ENCODE measurements around the gene RBM41. TPM values are rescaled to one million over a fixed set of nuclear protein-coding genes. Genes with fewer than 3 reads are reported as not detected.

The RBM41 gene
- total and polyA plus RNA-seq, 12 donors = 4.2 to 41.8 (median 12.3) TPM

DNA sequence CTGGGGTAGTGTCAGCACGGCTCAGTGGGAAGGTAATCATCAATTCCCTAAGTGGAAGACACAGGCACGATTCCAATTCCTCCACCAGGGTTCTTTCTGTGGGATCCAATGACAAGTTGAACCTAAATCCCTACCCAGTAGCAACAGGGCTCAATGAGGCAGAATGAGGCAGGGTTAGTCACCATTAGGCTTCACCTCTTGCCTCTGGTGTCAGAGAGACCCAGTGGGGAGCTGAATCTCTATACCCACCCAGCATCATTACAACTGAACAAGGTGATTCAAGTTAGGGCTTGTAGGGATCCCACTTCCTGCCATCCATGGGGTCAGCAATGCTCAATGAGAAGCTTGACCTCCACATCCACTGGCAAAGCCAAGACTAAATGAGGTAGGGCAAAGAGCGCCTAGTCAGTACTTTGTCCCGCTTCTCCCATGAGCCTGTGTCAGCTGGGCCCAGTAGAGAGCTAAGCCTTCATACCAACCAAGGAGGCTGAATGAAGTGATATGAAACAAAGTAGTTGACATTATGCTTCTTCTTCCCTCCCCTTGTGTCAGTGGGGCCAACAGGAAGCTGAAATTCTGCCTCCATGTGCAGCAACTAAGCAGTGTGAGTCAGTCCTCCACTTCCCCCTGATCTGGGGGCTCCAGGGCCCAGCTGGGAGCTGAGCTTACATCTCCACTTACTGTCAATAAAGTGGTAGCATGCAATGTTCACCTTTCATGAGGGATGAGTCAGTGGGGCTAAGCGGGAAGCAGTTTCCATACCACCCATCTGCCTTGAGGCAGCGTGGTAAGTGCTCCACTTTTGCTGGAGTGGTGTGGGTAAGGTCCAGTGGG is 36.4 kb upstream of the RBM41 start:
- WGBS, 4 donors = 66 to 87% (median 78%) methylated on average over 4 to 6 of the region's 6 CpGs
- H3K9me3 ChIP-seq (replicated peaks in 1 of 3) = no peaks in the 10 kb centered on the region
- H3K27ac ChIP-seq = no peak overlapping the region
- no peaks in the 10 kb centered on the region for H3K4me1 ChIP-seq (replicated peaks in 1 of 2)
- H3K27me3 ChIP-seq = peaks cover 9% of the 10 kb centered on the region
- H3K36me3 ChIP-seq (replicated peaks in 1 of 2) = no peaks in the 10 kb centered on the region
- H3K4me3 ChIP-seq = no peak overlapping the region
- intact Hi-C loops (cut with DNase I) = no loop called here
- TF ChIP-seq POLR2A (IDR thresholded peaks at IDR 0.05) = no peak
- TF ChIP-seq, protein P1, sequence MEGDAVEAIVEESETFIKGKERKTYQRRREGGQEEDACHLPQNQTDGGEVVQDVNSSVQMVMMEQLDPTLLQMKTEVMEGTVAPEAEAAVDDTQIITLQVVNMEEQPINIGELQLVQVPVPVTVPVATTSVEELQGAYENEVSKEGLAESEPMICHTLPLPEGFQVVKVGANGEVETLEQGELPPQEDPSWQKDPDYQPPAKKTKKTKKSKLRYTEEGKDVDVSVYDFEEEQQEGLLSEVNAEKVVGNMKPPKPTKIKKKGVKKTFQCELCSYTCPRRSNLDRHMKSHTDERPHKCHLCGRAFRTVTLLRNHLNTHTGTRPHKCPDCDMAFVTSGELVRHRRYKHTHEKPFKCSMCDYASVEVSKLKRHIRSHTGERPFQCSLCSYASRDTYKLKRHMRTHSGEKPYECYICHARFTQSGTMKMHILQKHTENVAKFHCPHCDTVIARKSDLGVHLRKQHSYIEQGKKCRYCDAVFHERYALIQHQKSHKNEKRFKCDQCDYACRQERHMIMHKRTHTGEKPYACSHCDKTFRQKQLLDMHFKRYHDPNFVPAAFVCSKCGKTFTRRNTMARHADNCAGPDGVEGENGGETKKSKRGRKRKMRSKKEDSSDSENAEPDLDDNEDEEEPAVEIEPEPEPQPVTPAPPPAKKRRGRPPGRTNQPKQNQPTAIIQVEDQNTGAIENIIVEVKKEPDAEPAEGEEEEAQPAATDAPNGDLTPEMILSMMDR (IDR thresholded peaks at IDR 0.05) = no peak
- no peak for DNase-seq

DNA sequence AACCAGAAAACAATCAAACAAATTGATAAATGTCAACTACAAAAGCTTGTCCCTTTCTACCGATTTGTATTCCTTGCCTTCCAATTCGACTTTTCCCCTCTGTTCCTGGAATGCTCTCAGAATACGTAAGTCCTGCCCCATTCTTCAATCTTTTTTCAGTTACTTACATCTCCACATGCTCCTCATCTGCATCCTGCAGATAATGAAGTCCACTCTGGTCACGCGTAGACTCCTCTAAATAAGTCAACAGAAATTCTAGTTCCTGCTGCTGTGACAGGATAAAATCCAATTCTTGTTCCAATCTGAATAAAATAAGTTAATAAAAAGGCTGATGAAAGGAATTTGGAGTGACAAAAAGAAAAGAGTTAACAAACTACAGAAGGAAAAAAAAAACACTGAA is 34.4 kb upstream of the RBM41 start:
- H3K36me3 ChIP-seq (replicated peaks in 1 of 2) = no peaks in the 10 kb centered on the region
- no peak overlapping the region for H3K4me3 ChIP-seq
- peaks cover 9% of the 10 kb centered on the region for H3K27me3 ChIP-seq
- no peaks in the 10 kb centered on the region for H3K9me3 ChIP-seq (replicated peaks in 1 of 3)
- TF ChIP-seq, protein P1 (IDR thresholded peaks at IDR 0.05) = no peak
- TF ChIP-seq POLR2A (IDR thresholded peaks at IDR 0.05) = no peak
- no peaks in the 10 kb centered on the region for H3K4me1 ChIP-seq (replicated peaks in 1 of 2)
- no peak for DNase-seq
- WGBS, 4 donors = 73 to 94% (median 87%) methylated on average over 5 of the region's 5 CpGs
- no peak overlapping the region for H3K27ac ChIP-seq
- intact Hi-C loops (cut with DNase I) = no loop called here

DNA sequence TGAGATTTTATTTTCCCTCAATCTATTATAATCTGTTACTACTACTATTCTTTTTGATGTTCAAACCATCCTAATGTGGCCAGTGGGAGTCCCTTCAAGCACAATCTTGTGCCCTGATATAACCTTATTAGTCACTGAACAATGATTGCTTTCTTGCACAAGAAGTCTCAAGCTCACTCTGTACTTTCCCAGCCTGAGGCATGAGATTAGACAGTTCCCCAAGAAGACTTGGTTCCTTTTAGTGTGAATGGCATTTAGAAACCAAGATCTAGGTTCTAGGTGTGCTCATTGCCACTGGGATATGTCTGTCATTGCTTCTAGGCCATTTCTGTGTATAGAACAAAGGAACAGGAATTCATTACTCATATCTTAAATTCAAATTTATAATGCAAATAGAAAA is 28.0 kb upstream of the RBM41 start:
- no peaks in the 10 kb centered on the region for H3K4me1 ChIP-seq (replicated peaks in 1 of 2)
- H3K36me3 ChIP-seq (replicated peaks in 1 of 2) = no peaks in the 10 kb centered on the region
- no peak for TF ChIP-seq POLR2A (IDR thresholded peaks at IDR 0.05)
- TF ChIP-seq, protein P1 (IDR thresholded peaks at IDR 0.05) = no peak
- H3K27ac ChIP-seq = no peak overlapping the region
- no peak for DNase-seq
- no peak overlapping the region for H3K4me3 ChIP-seq
- H3K27me3 ChIP-seq = no peaks in the 10 kb centered on the region
- H3K9me3 ChIP-seq (replicated peaks in 1 of 3) = no peaks in the 10 kb centered on the region
- intact Hi-C loops (cut with DNase I) = no loop called here

DNA sequence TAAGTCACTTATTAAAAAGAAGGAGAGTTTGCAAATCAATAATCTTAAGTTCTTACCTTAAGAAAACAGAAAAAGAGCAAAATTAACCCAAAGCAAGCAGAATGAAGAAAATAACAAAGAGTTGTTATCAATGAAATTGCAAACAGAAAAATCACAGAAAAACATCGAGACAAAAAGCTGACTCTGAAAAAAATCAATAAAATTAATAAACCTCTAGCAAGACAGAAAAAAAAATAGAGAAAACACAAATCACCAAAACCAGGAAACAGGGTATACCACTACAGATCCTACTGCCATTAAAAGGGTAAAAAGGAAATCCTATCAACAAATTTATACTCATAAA is 17.3 kb upstream of the RBM41 start:
- Histone ChIP-seq H3K27me3 (no peaks in the 10 kb centered on the region), H3K36me3 (replicated peaks in 1 of 2) (no peaks in the 10 kb centered on the region), H3K9me3 (replicated peaks in 1 of 3) (no peaks in the 10 kb centered on the region), H3K27ac (no peak overlapping the region), H3K4me1 (replicated peaks in 1 of 2) (no peaks in the 10 kb centered on the region), H3K4me3 (no peak overlapping the region)
- intact Hi-C loops (cut with DNase I) = no loop called here
- 58 to 88% (median 82%) methylated on average over 1 of the region's 1 CpG for WGBS, 4 donors
- no peak for DNase-seq
- no peak for TF ChIP-seq POLR2A (IDR thresholded peaks at IDR 0.05)
- TF ChIP-seq, protein P1 (IDR thresholded peaks at IDR 0.05) = no peak

Data from adrenal gland (tissue), 12 donors.